ENCODE measurements around the gene CUTC. TPM values are rescaled to one million over a fixed set of nuclear protein-coding genes. Genes with fewer than 3 reads are reported as not detected.

The CUTC gene, protein sequence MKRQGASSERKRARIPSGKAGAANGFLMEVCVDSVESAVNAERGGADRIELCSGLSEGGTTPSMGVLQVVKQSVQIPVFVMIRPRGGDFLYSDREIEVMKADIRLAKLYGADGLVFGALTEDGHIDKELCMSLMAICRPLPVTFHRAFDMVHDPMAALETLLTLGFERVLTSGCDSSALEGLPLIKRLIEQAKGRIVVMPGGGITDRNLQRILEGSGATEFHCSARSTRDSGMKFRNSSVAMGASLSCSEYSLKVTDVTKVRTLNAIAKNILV
- polyA plus RNA-seq (2012; ENCODE audit: low read depth, missing spikeins), result 25.6 TPM

DNA sequence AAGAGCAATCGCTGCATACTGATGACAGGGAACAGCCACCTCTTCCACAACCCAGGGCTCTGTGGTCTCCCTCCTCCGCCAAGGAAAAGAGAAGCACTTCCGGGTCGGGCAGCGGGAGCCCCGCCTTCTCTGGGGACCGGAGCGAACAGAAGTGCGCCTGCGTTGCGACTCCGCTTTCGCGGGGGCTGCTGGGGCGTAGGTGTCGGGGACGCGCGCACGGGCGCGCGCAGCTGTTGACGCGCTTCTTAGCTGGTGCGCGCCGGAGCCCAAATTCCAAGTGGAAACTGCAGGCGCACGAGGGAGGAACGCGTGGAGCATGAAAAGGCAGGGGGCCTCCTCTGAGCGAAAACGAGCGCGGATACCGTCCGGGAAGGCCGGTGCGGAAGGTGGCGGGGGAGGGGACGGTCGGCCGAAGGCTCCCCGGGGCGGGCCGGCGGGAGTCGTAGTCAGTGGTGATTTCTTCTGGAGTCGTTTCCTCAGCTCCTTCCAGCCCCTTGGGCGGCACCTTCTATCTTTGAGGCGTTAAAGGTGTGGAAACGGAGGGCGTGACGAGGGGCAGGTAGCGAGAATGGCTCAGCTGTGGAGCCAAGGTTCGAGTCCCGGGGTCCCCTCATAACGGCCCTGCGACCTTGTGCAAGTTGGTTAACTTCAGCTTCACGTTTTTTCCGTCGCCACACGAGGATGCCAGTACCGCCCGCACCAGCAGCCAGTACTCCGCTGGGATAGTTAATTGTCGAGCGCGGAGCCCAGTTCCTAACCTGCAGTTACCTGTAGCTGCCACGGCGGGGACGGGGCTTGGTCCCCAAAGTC is at the start of gene CUTC, which contains the start of gene COX15:
Gene CUTC (plus strand): TSS at position 202 of the 810 bp plus-strand sequence. CDS start 115 bp downstream, at position 317.
Gene COX15 (minus strand): TSS at position 95 of the 810 bp plus-strand sequence. CDS start 78 bp downstream, at position 17.
- peak; percentile 73 for DNase-seq (ENCODE audit: insufficient read length, low spot score)
- FAIRE-seq, result peak; percentile 97
- TF ChIP-seq POU2F2 (IDR thresholded peaks at IDR 0.05; ENCODE audit: low read depth, low read length), result peak; percentile 84; the same call in 1 of the 2 replicates
- peak; percentile 90 for TF ChIP-seq POLR2AphosphoS5 (IDR thresholded peaks at IDR 0.05; ENCODE audit: low read depth, low read length)
- TF ChIP-seq POLR2A (IDR thresholded peaks at IDR 0.05; ENCODE audit: low read depth, low read length), result peak; percentile 93
- TF ChIP-seq PAX5 (IDR thresholded peaks at IDR 0.05; ENCODE audit: insufficient read depth, low read length, severe bottlenecking), result no peak
- peak; percentile 37 for TF ChIP-seq SPI1 (IDR thresholded peaks at IDR 0.05; ENCODE audit: low read depth, low read length)
- peak; percentile 93 for TF ChIP-seq TAF1 (IDR thresholded peaks at IDR 0.05; ENCODE audit: low read depth, low read length)

DNA sequence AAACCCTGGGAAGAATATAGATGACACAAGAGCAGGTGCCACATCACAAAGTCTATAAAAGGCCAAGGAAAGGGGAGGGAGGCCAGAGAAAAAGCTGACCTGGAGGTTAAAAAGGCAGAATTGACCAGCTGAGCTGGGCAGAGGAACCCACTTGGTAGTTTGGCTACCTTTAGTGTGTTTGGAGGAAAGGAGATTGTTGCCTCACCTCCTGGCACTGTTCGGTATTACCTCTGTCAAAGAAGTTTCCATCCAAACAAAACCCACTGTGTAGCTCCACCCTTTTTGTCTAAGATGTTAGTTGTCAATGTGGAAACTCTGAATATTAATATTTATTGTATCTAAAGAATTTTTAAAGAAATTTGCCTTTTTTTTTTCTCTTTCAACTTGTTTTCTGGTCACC is 49.3 kb upstream of the CUTC start:
- DNase-seq (ENCODE audit: insufficient read length, low spot score) (no peak), FAIRE-seq (no peak)
- no peak for TF ChIP-seq POLR2AphosphoS5 (IDR thresholded peaks at IDR 0.05; ENCODE audit: low read depth, low read length)
- no peak for TF ChIP-seq POU2F2 (IDR thresholded peaks at IDR 0.05; ENCODE audit: low read depth, low read length)
- TF ChIP-seq SPI1 (IDR thresholded peaks at IDR 0.05; ENCODE audit: low read depth, low read length), result no peak
- no peak for TF ChIP-seq POLR2A (IDR thresholded peaks at IDR 0.05; ENCODE audit: low read depth, low read length)
- TF ChIP-seq TAF1 (IDR thresholded peaks at IDR 0.05; ENCODE audit: low read depth, low read length), result no peak
- no peak for TF ChIP-seq PAX5 (IDR thresholded peaks at IDR 0.05; ENCODE audit: insufficient read depth, low read length, severe bottlenecking)

DNA sequence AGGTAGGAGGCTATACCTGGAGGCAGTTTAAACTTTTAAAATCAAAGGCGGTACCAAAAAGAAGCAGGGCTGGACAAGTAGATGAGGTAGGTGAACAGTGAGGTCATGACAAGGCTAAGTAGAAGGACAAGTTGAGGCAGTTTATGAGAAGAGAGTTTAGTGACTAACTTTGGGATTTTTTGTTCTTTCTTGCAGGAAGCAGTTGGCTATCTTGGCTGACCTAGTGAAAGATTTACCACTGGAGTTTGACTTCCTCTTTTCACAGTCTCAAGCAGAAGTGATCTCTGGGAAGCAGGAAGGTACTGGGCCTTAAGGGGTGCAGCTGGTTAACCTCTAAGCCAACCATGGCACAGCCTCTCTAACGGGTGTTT is 46.5 kb upstream of the CUTC start:
- peak; percentile 62 for FAIRE-seq
- TF ChIP-seq POLR2A (IDR thresholded peaks at IDR 0.05; ENCODE audit: low read depth, low read length) (no peak), SPI1 (IDR thresholded peaks at IDR 0.05; ENCODE audit: low read depth, low read length) (peak; percentile 96)
- no peak for DNase-seq (ENCODE audit: insufficient read length, low spot score)

DNA sequence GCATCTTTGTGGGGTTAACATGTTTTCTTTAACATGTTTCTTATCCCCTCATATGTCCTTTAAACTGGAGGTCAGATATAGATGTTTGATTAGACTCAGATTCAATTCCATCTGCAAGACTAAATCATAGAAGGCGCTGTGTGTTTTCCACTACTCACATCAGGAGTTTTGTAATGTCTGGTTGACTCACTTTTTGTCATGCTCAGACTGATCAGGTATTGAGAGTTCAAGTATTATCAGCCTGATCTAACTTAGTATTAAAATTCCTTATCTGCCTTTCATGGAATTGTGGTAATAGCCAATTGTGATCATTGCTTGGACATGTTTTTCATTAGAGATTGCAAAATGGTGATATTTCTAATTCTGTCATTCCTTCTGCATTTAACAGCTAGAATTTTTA is 42.6 kb upstream of the CUTC start:
- no peak for TF ChIP-seq POU2F2 (IDR thresholded peaks at IDR 0.05; ENCODE audit: low read depth, low read length)
- TF ChIP-seq POLR2AphosphoS5 (IDR thresholded peaks at IDR 0.05; ENCODE audit: low read depth, low read length), result no peak
- TF ChIP-seq PAX5 (IDR thresholded peaks at IDR 0.05; ENCODE audit: insufficient read depth, low read length, severe bottlenecking), result no peak
- TF ChIP-seq POLR2A (IDR thresholded peaks at IDR 0.05; ENCODE audit: low read depth, low read length), result no peak
- FAIRE-seq, result no peak
- no peak for DNase-seq (ENCODE audit: insufficient read length, low spot score)

- DNase-seq (ENCODE audit: insufficient read length, low spot score) (no peak), FAIRE-seq (no peak)
- TF ChIP-seq POLR2AphosphoS5 (IDR thresholded peaks at IDR 0.05; ENCODE audit: low read depth, low read length), result no peak
- TF ChIP-seq SPI1 (IDR thresholded peaks at IDR 0.05; ENCODE audit: low read depth, low read length), result no peak
- TF ChIP-seq PAX5 (IDR thresholded peaks at IDR 0.05; ENCODE audit: insufficient read depth, low read length, severe bottlenecking), result no peak
- no peak for TF ChIP-seq TAF1 (IDR thresholded peaks at IDR 0.05; ENCODE audit: low read depth, low read length)
- TF ChIP-seq POLR2A (IDR thresholded peaks at IDR 0.05; ENCODE audit: low read depth, low read length), result no peak
- no peak for TF ChIP-seq POU2F2 (IDR thresholded peaks at IDR 0.05; ENCODE audit: low read depth, low read length)
Observed at GRCh38 chr10:99693933-99694583, 38.0 kb upstream of the CUTC start.

GRCh38 chr10:99695761-99696160 is 36.3 kb upstream of the CUTC start:
- no peak for FAIRE-seq
- TF ChIP-seq POLR2AphosphoS5 (IDR thresholded peaks at IDR 0.05; ENCODE audit: low read depth, low read length) (no peak), TAF1 (IDR thresholded peaks at IDR 0.05; ENCODE audit: low read depth, low read length) (no peak), POLR2A (IDR thresholded peaks at IDR 0.05; ENCODE audit: low read depth, low read length) (no peak), PAX5 (IDR thresholded peaks at IDR 0.05; ENCODE audit: insufficient read depth, low read length, severe bottlenecking) (no peak), SPI1 (IDR thresholded peaks at IDR 0.05; ENCODE audit: low read depth, low read length) (no peak), POU2F2 (IDR thresholded peaks at IDR 0.05; ENCODE audit: low read depth, low read length) (no peak)
- no peak for DNase-seq (ENCODE audit: insufficient read length, low spot score)

- DNase-seq (ENCODE audit: insufficient read length, low spot score), result no peak
- no peak for FAIRE-seq
- TF ChIP-seq PAX5 (IDR thresholded peaks at IDR 0.05; ENCODE audit: insufficient read depth, low read length, severe bottlenecking) (no peak), POU2F2 (IDR thresholded peaks at IDR 0.05; ENCODE audit: low read depth, low read length) (no peak), POLR2AphosphoS5 (IDR thresholded peaks at IDR 0.05; ENCODE audit: low read depth, low read length) (no peak), POLR2A (IDR thresholded peaks at IDR 0.05; ENCODE audit: low read depth, low read length) (no peak), TAF1 (IDR thresholded peaks at IDR 0.05; ENCODE audit: low read depth, low read length) (no peak), SPI1 (IDR thresholded peaks at IDR 0.05; ENCODE audit: low read depth, low read length) (no peak)
Observed at GRCh38 chr10:99698504-99699080, 33.4 kb upstream of the CUTC start.

DNA sequence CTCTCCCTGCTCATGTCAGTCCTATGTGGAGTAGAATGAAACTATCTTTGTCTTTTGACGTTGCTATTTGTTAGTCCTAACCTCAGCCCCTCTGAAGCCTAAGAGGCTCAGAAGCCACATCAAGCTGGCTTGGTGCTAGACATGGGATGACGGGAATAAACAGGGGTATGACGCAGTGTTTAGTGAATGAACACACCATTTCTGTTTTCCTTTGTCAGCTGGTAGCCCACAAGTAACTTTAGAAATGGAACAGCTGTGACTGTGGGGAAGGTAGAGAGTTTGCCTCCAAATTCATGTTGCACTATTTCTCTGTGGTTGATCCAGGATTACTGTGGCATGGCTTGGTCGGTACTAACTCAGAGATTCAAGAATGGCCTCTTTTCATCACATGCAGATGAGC is 31.4 kb upstream of the CUTC start:
- TF ChIP-seq PAX5 (IDR thresholded peaks at IDR 0.05; ENCODE audit: insufficient read depth, low read length, severe bottlenecking) (no peak), SPI1 (IDR thresholded peaks at IDR 0.05; ENCODE audit: low read depth, low read length) (no peak), TAF1 (IDR thresholded peaks at IDR 0.05; ENCODE audit: low read depth, low read length) (no peak), POLR2A (IDR thresholded peaks at IDR 0.05; ENCODE audit: low read depth, low read length) (no peak), POU2F2 (IDR thresholded peaks at IDR 0.05; ENCODE audit: low read depth, low read length) (no peak), POLR2AphosphoS5 (IDR thresholded peaks at IDR 0.05; ENCODE audit: low read depth, low read length) (no peak)
- DNase-seq (ENCODE audit: insufficient read length, low spot score) (no peak), FAIRE-seq (no peak)

Data from GM12891 (cell line).